Fibroblast of lung (primary cell): Measurements from ENCODE around the gene DHRS11. TPM values are rescaled to one million over a fixed set of nuclear protein-coding genes. Genes with fewer than 3 reads are reported as not detected.

Source experiments
- DNase-seq, 2 donors: peaks; one replicate each; pipeline versions ENCODE4 v3.0.0 to v3.0.0-alpha.2; 2010; ENCODE audit warnings: low read depth in 2 of 2
- H2AFZ ChIP-seq: 2 replicates; pipeline ENCODE4 v1.5.1; 2012; ENCODE audit warnings: low read length, control low read depth, inconsistent platforms
- H3K27ac ChIP-seq: 2 replicates; pipeline ENCODE4 v1.5.1; 2011; ENCODE audit warnings: low read length, control low read depth; ENCODE audit not compliant: insufficient read depth
- H3K27me3 ChIP-seq: 2 replicates; pipeline ENCODE4 v1.5.1; 2011; ENCODE audit warnings: mild to moderate bottlenecking, low read length; ENCODE audit not compliant: control insufficient read depth, insufficient read depth
- H3K36me3 ChIP-seq: 2 replicates; pipeline ENCODE4 v1.5.1; 2011; ENCODE audit warnings: low read length; ENCODE audit not compliant: control insufficient read depth, insufficient read depth
- H3K4me1 ChIP-seq: 2 replicates; pipeline ENCODE4 v1.5.1; 2011; ENCODE audit warnings: low read length; ENCODE audit not compliant: control insufficient read depth, insufficient read depth; ENCODE audit errors: extremely low read depth
- H3K4me2 ChIP-seq: 2 replicates; pipeline ENCODE4 v1.5.1; 2011; ENCODE audit warnings: low read length, control low read depth; ENCODE audit not compliant: insufficient read depth; ENCODE audit errors: extremely low read depth
- H3K4me3 ChIP-seq, 4 experiments: fragments of 200-600 bp in 1 of 4; sonication (generic) in 1 of 4; replicated peaks in 1 of 4; 2 replicates each; pipeline ENCODE4 v1.5.1; 2011 to 2016; ENCODE audit warnings: low read length in 4 of 4, low read depth in 3 of 4, mild to moderate bottlenecking in 3 of 4, control low read depth in 2 of 4, inconsistent platforms in 1 of 4, mixed read lengths in 1 of 4; ENCODE audit not compliant: insufficient read depth in 1 of 4; ENCODE audit errors: control extremely low read depth in 1 of 4
- H3K79me2 ChIP-seq: 2 replicates; pipeline ENCODE4 v1.5.1; 2012; ENCODE audit warnings: mild to moderate bottlenecking, low read length, inconsistent platforms; ENCODE audit not compliant: control insufficient read depth, insufficient read depth
- H3K9ac ChIP-seq: 2 replicates; pipeline ENCODE4 v1.5.1; 2011; ENCODE audit warnings: mild to moderate bottlenecking, low read length, control low read depth; ENCODE audit not compliant: insufficient read depth
- H3K9me3 ChIP-seq: 2 replicates; pipeline ENCODE4 v1.5.1; 2012; ENCODE audit warnings: low read depth, low read length; ENCODE audit not compliant: control insufficient read depth, insufficient read depth
- H4K20me1 ChIP-seq: 2 replicates; pipeline ENCODE4 v1.5.1; 2011; ENCODE audit warnings: low read length; ENCODE audit not compliant: control insufficient read depth, insufficient read depth; ENCODE audit errors: extremely low read depth
- EZH2 ChIP-seq: IDR thresholded peaks from 2 replicates; pipeline ENCODE4 v1.5.1; 2012; ENCODE audit warnings: low read length, control low read depth, mild to moderate bottlenecking; ENCODE audit errors: missing control alignments
- polyA plus RNA-seq, 2 donors: library from polyadenylated mRNA; depleted of rRNA in 1 of 2; stranded (reverse) in 1 of 2; unstranded in 1 of 2; fragments of >200 nt; gene quantifications; 2 replicates each; pipeline ENCODE4 v1.2.1, GENCODE V29; 2011 to 2012; ENCODE audit warnings: missing spikeins in 1 of 2
- total RNA-seq: library from RNA; depleted of rRNA; stranded (reverse); fragments of >200 nt; gene quantifications from 2 replicates; pipeline ENCODE4 v1.2.1, GENCODE V29; 2014
- TF ChIP-seq, protein P1 (sequence below), 2 donors: IDR thresholded peaks in 1 of 2; conservative IDR thresholded peaks in 1 of 2; 1 replicate in 1 of 2; 2 replicates in 1 of 2; pipeline ENCODE4 v1.5.1; 2011 to 2012; ENCODE audit warnings: low read length in 2 of 2, control low read depth in 1 of 2, inconsistent platforms in 1 of 2, low read depth in 1 of 2, mild to moderate bottlenecking in 1 of 2

Gene DHRS11
- total and polyA plus RNA-seq, 2 donors (not counting 1 experiment from before 2014, with no cell fraction given), result 4.6 to 5.9 TPM

DNA sequence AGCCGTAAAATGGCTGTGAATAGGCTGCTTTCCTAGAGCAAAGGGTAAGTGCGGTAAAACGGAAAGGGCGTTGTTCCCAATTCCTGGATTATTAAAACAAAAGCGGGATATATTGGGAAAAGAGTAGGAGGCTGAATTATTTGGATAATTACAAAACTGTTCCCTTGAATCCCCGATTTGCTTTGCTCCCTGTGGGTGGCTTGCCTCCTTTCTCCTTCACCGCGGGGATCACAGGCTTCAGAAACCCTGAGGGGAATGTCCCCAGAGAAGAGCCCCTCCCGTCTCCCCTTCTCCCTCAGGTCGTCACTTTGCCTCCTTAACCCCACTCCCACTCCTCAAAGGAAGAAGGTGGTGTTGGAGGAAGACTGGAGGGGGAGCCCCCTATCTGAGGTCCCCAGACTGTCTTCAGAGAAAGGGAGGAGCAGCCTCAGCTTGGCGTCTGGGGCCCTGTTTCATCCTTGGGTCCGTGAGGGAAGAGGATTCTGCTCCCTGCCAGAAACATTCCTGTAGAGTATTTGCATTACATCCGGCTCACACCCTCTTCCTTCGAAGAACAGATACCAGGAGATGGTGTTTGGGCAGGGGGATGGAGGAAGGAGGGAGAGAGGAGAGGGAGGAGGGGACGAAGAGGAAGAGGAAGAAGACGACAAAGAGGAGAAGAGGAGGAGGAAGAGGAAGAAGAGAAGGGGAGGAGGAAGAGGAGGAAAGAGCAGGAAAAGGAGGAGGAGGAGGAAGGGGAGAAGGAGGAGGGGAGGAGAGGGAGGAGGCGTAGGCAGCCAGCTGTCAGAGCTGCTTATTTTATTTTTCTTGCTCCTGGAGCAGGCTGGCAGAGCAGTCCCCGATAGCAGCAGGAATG is 41.5 kb downstream of the DHRS11 start:
- no peak overlapping the region for H3K4me3 ChIP-seq
- peaks cover 30% of the 10 kb centered on the region for H3K27me3 ChIP-seq
- H3K79me2 ChIP-seq, result no peaks in the 10 kb centered on the region
- TF ChIP-seq, protein P1, sequence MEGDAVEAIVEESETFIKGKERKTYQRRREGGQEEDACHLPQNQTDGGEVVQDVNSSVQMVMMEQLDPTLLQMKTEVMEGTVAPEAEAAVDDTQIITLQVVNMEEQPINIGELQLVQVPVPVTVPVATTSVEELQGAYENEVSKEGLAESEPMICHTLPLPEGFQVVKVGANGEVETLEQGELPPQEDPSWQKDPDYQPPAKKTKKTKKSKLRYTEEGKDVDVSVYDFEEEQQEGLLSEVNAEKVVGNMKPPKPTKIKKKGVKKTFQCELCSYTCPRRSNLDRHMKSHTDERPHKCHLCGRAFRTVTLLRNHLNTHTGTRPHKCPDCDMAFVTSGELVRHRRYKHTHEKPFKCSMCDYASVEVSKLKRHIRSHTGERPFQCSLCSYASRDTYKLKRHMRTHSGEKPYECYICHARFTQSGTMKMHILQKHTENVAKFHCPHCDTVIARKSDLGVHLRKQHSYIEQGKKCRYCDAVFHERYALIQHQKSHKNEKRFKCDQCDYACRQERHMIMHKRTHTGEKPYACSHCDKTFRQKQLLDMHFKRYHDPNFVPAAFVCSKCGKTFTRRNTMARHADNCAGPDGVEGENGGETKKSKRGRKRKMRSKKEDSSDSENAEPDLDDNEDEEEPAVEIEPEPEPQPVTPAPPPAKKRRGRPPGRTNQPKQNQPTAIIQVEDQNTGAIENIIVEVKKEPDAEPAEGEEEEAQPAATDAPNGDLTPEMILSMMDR (conservative IDR thresholded peaks at IDR 0.05 in 1 of 2, IDR thresholded peaks at IDR 0.05 in 1 of 2; ENCODE audit: low read depth in 1 of 2, low read length in 2 of 2), result no peak
- peak; percentile 48 for TF ChIP-seq EZH2
- H3K9ac ChIP-seq, result no peak overlapping the region
- no peak overlapping the region for H2AFZ ChIP-seq
- no peaks in the 10 kb centered on the region for H4K20me1 ChIP-seq
- no peaks in the 10 kb centered on the region for H3K36me3 ChIP-seq
- no peak for DNase-seq
- no peak overlapping the region for H3K27ac ChIP-seq
- no peaks in the 10 kb centered on the region for H3K9me3 ChIP-seq
- no peaks in the 10 kb centered on the region for H3K4me1 ChIP-seq
- H3K4me2 ChIP-seq, result no peak overlapping the region

DNA sequence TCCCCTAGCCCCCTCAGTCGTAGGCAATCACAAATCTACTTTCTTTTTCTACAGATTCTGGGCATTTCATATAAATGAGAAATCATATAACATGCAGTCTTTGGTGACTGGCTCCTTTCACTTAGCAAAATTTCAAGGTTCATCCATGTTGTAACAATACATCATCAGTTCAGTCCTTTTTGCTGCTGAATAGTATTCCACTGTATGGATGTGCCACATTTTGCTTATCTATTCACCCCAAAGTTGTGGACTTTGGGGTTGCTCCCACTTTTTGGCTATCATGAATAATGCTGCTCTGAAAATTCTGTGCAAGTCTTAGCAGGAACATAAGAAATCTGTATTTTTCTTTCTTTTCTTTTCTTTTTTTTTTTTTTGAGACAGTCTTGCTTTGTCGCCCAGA is 48.7 kb downstream of the DHRS11 start:
- Histone ChIP-seq H4K20me1 (no peaks in the 10 kb centered on the region), H3K4me3 (no peak overlapping the region), H3K79me2 (no peaks in the 10 kb centered on the region), H3K36me3 (no peaks in the 10 kb centered on the region), H3K27me3 (peaks cover 47% of the 10 kb centered on the region), H2AFZ (no peak overlapping the region), H3K9me3 (no peaks in the 10 kb centered on the region), H3K4me2 (no peak overlapping the region), H3K9ac (no peak overlapping the region), H3K4me1 (no peaks in the 10 kb centered on the region), H3K27ac (no peak overlapping the region)
- TF ChIP-seq EZH2, result no peak
- TF ChIP-seq, protein P1 (conservative IDR thresholded peaks at IDR 0.05 in 1 of 2, IDR thresholded peaks at IDR 0.05 in 1 of 2; ENCODE audit: low read depth in 1 of 2, low read length in 2 of 2), result no peak
- no peak for DNase-seq

DNA sequence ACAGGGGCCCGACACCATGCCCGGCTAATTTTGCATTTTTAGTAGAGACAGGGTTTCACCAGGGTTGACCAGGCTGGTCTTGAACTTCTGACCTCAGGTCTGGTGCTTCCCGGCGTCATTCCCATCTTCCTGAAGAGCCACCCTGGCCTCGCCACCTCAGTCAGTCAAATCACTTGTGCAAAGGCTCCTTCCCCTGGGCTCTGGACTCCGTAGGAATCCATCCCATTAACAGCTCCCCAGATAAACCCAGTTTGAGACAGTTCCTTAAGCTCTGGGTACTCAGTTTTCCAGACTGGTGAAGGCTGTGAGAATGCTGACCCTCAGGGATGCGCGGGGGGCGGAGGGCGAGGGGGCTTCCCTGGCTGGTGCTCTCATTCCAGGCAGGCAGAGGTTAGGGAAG is 49.2 kb downstream of the DHRS11 start:
- H3K9me3 ChIP-seq, result no peaks in the 10 kb centered on the region
- no peak overlapping the region for H3K9ac ChIP-seq
- no peak overlapping the region for H2AFZ ChIP-seq
- H3K4me1 ChIP-seq, result no peaks in the 10 kb centered on the region
- TF ChIP-seq EZH2, result no peak
- TF ChIP-seq, protein P1 (conservative IDR thresholded peaks at IDR 0.05 in 1 of 2, IDR thresholded peaks at IDR 0.05 in 1 of 2; ENCODE audit: low read depth in 1 of 2, low read length in 2 of 2), result no peak
- H3K4me3 ChIP-seq, result no peak overlapping the region
- DNase-seq, result no peak
- no peaks in the 10 kb centered on the region for H3K36me3 ChIP-seq
- no peaks in the 10 kb centered on the region for H4K20me1 ChIP-seq
- peaks cover 50% of the 10 kb centered on the region for H3K27me3 ChIP-seq
- H3K27ac ChIP-seq, result no peak overlapping the region
- no peak overlapping the region for H3K4me2 ChIP-seq
- H3K79me2 ChIP-seq, result no peaks in the 10 kb centered on the region
